Vagina (tissue), 2 donors: ENCODE results near the gene MT3.

Experiments
- POLR2A ChIP-seq, 2 donors: fragments of 450-650 bp; IDR thresholded peaks; one replicate each; pipeline ENCODE4 v1.6.1; 2017; ENCODE audit warnings: antibody characterized with exemption in 2 of 2, mild to moderate bottlenecking in 2 of 2, moderate library complexity in 2 of 2
- POLR2AphosphoS5 ChIP-seq, 2 donors: sonication (generic); formaldehyde crosslinking; IDR thresholded peaks; one replicate each; pipeline ENCODE4 v1.9.0; 2017; ENCODE audit warnings: antibody characterized with exemption in 2 of 2, mild to moderate bottlenecking in 2 of 2, low read depth in 1 of 2; ENCODE audit not compliant: insufficient read depth in 1 of 2
- TF ChIP-seq, protein P1 (sequence below), 3 experiments: fragments of 450-650 bp in 2 of 3; fragments of 200-600 bp in 1 of 3; sonication (generic) in 1 of 3; IDR thresholded peaks; one replicate each; pipeline ENCODE4 v1.5.1; 2017 to 2019; ENCODE audit warnings: antibody characterized with exemption in 3 of 3, mild to moderate bottlenecking in 2 of 3, moderate library complexity in 2 of 3

DNA sequence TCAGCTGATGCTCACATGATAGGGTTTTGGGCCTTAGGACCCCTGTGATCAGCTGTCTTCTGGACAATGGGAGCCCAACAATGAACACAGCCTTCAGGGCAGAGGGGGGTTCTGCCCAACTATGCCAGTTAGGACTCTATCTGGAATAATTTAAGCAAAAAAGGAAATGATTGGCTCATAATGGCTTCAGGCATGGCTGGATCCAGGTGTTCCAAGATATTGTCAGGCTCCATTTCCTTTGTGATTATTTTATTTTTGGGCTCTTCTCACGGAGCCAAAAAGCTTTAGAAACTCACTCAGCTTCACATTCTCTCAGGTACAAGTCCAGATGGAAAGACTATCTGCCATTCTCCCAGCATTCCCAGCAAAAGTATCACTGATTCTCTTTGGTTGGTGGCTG, 16.1 kb downstream of the MT3 start:
- TF ChIP-seq, protein P1, sequence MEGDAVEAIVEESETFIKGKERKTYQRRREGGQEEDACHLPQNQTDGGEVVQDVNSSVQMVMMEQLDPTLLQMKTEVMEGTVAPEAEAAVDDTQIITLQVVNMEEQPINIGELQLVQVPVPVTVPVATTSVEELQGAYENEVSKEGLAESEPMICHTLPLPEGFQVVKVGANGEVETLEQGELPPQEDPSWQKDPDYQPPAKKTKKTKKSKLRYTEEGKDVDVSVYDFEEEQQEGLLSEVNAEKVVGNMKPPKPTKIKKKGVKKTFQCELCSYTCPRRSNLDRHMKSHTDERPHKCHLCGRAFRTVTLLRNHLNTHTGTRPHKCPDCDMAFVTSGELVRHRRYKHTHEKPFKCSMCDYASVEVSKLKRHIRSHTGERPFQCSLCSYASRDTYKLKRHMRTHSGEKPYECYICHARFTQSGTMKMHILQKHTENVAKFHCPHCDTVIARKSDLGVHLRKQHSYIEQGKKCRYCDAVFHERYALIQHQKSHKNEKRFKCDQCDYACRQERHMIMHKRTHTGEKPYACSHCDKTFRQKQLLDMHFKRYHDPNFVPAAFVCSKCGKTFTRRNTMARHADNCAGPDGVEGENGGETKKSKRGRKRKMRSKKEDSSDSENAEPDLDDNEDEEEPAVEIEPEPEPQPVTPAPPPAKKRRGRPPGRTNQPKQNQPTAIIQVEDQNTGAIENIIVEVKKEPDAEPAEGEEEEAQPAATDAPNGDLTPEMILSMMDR (IDR thresholded peaks at IDR 0.05) = no peak
- TF ChIP-seq POLR2A (IDR thresholded peaks at IDR 0.05) (no peak), POLR2AphosphoS5 (IDR thresholded peaks at IDR 0.05; ENCODE audit: insufficient read depth in 1 of 2, low read depth in 1 of 2) (no peak)
